Retina (tissue), 1 donor: ENCODE results near the gene PRR5.
"Not testable (repeated sequence)": the region's sequence is repeated elsewhere in the genome, so short reads cannot be mapped to it uniquely, and the experiment has no call there.

Experiments used
- DNase-seq: peaks from one replicate; pipeline ENCODE4 v3.0.0-alpha.2; 2016

Gene PRR5

DNA sequence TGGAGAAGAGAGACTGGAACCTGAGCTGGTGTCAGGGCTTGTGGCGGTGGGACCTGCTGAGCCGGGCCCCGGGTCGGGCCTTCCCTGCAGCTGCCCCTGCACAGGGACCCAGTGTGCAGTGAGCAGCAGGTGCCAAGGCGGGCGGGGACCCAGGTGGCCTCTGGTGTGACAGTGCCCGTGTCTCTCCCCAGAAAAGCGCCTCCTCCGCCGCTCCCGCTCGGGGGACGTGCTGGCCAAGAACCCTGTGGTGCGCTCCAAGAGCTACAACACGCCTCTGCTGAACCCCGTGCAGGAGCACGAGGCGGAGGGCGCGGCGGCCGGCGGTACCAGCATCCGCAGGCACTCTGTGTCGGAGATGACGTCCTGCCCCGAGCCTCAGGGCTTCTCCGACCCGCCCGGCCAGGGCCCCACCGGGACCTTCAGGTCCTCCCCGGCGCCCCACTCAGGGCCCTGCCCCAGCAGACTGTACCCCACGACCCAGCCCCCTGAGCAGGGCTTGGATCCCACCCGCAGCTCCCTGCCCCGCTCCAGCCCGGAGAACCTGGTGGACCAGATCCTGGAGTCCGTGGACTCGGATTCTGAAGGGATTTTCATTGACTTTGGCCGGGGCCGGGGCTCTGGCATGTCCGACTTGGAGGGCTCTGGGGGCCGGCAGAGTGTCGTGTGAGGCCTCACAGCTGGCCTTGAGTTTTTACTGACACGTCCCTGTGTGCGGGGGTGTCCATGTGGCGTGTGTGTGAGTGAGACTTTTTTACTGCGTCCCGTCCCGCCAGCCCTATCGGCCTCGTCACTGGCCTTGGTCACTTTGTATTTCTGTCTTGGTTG, 34.8 kb downstream of the PRR5 start:
- no peak for DNase-seq

DNA sequence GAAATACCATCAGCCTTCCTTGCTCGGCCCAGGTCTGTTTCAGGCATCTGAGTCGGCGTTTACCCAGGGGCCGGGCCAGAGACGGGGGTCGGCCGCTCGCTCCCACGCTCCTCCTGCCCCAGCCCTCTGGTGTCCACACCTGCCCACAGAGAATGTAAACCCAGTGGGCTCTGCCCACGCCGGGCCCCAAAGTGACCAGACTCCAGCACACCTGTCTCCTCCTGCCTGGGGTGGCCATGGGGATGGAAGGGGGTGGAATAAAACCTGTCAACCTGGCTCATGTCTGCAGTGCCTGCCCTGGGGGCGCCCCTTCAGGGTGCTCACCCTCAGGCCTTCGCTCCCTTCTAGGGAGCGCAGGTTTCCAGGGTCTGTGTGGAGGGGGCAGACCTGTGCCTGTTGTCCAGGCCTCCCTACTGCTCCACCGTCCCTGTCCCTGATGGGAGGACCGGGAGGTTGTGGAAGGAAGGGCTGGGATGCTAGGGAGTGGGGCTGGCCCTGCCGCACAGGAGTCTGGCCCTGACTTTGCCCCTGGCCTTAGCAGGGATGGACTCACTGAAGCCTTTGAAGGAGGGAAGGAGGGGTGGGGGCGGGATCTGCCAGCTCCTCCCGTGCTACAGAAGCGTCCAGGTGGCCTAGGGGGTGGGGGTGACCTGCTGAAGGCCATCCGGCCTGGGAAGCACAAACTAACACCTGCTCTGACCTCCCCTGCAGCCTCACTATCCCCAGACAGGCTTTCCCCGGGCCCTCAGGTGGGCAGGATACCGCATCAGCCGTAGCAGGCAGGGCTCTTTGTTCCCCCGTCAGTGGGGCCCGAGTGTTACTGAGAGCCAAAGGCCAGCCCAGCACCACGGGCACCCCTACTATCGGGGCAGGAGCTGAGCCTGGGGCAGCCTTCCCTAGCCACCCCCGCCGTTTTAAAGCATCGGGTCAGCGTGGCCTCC, 35.7 kb downstream of the PRR5 start:
- no peak for DNase-seq

DNA sequence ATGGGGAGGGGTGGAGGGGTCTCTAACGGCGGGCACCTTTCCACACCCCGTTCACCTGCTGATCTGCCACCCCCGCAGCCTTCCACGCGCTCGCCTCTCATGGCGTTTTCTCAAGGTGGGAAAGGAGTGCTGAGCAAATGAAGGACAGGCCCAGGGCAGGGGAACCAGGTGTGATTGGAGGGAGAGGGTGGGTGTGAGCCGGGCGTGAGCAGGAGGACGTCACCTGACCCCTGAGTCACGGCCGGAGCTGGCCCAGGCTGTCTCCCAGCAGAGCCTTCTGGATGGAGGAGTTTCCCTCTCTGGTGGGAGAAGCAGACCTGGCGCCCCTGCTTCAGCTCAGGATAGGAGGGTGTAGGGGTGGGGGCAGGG, 36.3 kb downstream of the PRR5 start:
- no peak for DNase-seq

DNA sequence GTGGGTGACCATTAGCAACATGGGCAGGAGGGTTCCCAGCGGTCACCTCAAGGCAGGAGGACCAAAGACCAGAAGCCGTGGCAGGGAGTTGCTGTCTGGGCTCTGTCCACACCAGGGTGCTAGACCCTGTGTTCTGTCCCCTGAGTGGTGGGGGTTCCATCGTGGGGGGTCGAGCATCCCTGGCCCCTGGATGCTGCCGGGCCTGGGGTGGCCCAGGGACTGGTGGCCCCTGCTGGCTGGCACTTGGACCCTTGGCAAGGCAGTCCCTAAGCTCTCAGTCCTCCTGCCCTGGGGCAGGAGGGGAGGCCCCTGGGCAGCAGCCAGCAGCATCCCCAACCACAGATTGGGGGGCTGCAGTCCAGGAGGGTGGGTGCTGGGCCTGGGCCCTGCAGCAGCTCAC, 37.0 kb downstream of the PRR5 start:
- no peak for DNase-seq

DNA sequence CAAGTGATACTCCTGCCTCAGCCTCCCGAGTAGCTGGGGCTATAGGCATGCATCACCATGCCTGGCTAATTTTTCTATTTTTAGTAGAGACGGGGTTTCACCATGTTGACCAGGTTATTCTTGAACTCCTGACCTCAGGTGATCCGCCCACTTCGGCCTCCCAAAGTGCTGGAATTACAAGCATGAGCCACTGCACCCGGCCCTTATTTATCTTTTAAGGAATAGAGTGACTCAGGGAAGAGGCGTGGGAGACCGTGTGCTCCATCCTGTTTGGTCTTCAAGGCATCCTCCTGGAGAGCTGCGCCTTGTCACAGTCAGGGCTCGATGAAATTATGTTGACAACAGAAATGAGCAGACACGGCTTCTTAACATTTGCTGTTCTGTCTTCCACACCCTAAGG, 37.7 kb downstream of the PRR5 start:
- not testable (repeated sequence) for DNase-seq

DNA sequence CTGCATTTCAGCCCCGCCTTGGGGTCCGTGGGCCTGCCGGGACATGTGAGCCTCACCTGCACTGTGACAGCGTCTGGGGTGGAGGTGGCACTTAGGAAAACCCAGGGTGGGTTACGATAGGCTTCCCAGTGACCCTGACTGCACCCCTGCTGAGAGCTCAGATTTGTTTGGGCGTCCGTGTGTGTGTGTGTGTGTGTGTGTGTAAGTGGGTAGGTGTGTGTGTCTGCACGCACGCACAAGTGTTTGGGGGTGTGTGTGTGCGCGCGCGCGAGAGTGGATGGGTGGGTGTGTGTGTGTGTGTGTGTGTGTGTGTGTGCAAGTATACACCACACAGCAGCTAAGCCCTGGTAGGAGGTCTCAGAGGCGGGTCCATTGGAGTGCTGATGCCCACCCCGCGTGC, 38.3 kb downstream of the PRR5 start:
- no peak for DNase-seq

DNA sequence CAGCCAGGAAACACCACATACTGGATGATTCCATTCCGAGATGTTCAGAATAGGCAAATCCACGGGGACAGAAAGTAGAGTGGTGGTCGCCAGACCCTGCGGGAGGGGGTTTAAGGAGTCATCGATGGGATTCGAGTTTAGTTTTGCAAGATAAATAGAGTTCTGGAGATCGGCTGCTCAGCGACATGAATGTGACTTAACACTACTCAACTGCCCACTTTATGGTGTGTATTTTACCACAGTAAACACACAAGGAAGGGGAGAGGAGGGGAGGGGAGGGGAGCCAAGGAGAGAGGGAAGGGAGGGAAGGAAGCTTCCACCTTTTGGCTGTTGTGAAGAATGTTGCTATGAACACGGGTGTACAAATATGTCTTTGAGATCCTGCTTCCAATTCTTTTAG, 39.9 kb downstream of the PRR5 start:
- DNase-seq = no peak

DNA sequence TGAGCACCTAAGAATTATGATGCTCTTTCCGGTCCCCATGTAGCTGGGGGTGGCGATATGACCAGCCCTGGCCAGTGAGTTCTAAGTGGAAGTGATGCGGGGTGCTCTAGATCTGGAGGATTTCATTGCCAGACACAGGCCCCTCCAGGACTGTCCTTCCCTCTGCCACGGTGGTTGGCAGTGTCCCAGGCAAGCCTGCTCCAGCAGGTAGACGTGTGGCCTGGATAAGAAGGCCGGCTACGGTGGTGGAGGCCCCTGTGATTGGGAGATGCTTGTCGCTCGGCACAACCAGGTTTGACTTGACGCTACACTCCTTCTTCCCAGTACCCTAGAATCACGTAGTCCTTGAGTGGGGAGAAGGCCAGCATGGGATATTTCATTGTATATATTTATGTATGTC, 41.2 kb downstream of the PRR5 start:
- DNase-seq = no peak

DNA sequence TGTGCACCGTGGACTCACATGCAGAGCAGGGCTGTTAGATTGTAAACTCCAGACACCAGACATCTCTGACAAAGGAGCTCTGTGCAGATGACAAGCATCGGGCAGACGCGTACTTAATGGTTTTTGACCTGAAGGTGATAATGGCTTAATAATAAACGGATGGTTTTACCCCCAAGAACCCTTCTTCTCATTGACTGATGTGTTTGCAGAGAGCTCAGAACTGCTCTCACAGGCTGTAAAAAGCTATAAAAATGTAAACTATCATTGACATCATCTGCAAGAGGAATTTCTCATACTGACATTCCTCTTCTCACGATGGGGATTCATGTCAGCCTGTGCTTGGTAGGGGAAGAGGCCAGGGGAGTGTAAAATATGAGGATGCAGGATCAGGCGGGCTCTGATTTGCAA, 41.8 kb downstream of the PRR5 start:
- DNase-seq = no peak

DNA sequence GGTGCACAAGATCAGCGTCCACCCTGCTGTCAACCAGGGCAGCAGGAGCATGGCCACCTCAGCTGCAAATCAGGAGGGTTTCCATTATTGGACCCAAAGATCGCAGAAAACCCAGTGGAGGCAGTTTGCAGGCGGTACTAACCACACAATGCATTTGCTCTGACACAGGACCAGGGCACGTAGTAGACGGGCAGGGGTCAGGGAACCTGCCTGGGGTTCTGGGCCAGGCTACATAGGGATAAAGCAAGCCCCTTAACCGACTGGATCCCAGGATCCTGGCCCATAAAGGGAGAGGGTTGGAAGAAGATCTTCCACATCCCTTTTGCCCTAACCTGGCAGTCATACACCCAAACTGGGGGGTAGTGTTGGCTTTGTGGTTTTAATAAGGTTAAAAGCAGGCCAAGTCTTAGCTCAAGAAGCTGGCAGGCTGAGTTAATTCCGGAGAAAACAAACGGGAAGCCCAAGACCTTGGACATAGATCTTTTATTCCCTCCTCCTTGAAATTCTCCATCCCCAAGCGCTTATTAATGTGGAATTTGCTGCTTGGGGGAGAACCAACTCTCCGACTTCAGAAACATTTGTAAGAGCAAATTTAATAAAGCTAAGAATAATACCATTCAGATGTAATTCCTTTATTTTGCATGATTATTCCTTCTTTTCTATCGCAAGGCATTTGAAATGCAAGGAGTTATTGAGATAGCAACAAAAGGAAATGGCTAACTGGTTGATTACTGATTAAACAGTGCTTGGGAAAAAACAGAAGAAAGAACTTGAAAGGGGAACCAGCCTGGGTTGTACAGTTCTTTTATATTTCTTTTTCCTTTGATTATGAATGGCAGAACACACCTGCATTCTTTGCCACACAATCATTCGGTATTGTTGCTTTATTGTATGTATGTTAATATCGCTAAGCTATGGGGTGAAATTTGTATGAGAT, 44.1 kb downstream of the PRR5 start:
- no peak for DNase-seq

DNA sequence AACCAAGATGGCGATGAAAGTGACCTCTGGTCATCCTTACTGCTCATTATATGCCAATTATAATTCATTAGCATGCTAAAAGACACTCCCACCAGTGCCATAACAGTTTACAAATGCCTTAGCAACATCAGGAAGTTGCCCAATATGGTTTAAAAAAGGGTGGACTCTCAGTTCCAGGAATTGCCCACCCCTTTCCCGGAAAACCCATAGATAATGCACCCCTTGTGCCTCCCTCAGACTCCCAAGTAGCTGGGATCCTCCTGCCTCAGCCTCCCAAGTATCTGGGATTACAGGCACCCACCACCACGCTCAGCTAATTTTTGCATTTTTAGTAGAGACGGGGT, 45.8 kb downstream of the PRR5 start:
- not testable (repeated sequence) for DNase-seq

DNA sequence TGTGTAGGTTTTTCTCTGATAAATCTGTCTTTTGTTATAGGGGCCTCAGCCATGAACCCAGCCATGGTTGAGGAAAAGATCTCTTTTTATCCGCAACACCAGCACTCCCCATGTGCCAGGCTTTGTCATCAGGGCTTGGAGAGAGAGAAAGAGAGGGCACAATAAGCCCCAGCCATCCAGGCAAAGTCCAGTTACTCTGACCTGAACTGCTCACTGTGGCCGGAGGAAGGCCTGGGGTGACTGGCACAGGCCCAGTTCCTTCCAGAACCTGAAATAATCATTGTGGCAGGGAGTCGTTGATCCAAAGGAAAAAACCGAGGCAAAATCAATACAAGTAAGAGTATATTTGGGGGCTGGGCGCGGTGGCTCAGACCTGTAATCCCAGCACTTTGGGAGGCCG, 46.5 kb downstream of the PRR5 start:
- no peak for DNase-seq

DNA sequence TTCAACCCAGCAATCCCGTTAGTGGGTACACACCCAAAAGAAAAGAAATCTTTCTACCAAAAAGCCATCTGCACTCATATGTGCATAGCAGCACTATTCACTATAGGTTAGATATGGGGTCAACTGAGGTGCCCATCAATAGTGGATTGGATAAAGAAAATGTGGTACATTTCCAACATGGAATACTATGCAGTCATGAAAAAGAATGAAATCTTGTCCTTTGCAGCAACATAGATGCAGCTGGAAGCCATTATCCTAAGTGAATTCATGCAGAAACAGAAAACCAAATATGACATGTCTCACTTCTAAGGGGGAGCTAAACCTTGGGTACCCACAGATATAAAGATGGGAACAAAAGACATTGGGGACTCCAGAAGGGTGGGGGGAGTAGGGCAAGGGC, 48.5 kb downstream of the PRR5 start:
- no peak for DNase-seq

DNA sequence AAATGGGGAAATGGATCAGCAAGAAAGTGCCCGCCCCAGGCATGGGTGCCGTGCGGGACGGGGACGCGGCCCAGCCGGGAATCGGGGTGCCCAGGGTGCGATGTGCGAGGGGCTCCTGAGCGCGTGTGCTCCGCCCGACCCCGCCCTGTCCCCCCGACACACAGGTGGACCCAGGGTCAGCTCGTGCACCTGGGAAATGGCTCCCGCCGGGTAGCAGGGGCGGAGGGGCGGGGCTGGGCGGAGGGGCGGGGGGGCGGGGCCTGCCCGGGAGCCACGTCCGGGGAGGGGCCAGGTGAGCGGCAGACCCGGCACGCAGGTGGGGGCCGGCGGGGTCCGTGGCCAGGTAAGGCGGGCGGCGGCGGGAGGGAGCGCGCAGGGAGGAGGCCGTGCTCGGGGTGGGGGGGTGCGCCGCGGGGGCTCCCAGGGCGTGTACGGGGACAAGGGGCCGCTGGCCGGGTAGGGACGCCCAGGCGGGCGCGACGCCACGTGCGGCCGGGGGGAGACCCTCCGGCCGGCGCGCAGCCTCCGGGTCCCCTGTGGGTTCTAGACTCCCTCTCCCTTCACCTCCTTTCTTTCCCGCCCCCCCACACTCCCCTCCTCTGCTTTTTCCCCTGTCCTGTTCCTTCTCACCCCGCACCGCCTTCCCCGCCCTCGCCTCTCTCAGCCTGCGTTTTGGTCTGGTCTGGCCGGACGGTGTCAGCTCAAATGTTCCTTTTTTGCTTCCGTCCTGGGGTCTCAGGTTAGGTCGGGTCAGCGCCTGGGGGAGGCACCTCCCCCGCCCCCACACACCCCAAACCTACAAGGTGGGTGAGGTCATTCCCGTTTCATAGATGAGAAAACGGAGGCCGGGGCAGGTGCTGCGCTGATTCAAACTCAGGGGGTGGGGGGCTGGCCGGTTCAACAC, 50.5 kb downstream of the PRR5 start, which contains the start of gene ARHGAP8:
TSS of gene ARHGAP8 (plus strand) at position 291 of the 904 bp plus-strand sequence. CDS start 33,953 bp downstream, outside the sequence.
- no peak for DNase-seq

DNA sequence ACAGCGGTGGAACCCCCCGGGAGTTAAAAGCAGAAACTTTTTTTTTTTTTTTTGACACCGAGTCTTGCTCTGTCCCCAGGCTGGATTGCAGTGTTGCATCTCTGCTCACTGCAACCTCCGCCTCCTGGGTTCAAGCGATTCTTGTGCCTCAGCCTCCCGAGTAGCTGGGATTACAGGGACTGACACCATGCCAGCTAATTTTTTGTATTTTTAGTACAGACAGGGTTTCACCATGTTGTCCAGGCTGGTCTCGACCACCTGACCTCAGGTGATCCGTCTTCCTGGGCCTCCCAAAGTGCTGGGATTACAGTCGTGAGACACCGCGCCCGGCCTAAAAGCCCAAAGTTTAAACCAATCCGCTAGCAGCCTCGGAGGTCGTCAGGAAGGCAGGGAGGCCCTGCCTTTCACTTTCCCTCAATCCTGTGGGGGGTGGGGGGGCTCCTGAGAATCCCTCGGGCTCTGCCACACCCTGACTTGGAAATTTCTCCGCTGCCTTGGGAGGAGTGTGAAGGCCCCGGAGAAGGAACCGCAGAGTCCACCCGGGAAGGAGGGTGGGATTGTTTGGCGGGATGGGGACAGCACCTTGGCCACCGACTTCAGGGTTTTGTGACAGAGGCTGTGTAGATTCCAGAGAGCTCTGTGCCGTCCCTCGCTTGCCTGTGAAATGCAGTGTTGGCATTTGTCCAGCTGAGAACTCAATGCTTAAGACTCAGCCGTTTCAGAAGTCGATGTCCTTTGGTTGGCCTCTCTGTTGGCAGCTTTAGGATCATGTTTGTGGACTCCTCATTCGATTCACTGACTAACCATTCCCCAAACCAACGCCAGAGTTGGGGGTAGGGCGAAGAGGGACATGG, 51.4 kb downstream of the PRR5 start:
- no peak for DNase-seq

DNA sequence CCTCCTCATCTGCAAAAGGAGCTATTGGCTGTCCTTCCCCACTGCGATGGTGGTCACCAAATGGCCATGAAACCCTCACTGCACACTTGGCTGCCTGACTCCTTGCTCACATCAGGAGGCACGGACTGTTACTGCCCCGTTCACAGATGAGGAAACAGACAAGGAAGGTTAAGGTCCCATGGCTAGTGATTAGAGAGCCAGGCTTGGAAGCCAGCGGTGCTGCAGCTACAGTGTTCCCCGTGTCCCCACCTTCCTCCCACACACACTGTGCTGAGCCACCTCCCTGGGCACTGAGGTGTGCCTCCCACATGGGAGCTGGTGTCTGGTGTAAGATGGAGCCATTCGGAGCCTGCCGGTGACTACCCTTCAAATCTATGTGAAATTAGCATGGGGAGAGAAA, 53.0 kb downstream of the PRR5 start:
- DNase-seq = no peak

DNA sequence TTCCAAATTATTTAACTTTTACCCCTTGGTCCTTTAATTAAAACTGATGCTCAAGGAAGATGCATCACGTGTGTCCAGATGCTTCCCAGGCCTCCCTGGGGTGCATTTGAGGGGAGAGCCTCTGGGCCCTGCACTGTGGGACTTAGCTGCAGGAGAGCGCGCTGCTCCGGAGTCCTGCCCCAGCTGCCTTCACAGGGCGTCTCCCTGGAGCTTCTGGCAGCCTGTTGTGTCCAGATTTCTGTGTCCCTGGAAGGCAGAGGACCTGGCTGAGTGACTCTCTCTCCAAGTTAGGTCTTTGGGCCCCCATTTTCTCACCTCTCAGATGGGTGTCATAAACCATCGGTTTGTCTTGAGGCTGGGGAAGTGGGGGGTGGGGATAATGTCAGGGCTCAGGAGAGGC, 53.4 kb downstream of the PRR5 start:
- no peak for DNase-seq

DNA sequence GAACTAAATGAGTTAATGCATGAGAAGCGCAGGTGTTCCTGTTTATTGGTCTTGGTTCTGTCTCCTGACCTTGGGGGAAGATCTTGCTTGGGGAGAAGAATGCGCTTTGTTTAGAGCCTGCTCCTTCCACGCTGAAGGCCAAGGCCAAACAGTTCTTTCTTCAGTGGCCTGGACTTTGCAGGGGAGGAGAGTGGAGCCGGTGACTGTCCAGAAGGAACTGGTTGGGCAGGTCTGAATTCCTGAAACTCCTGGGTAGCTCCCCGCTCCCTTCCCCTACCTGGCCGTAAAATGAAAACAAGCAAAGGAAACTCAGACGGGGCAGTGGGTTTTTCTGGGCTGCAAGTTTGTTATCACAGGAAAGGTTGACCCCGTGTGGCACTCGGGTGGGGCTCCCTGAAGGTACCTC, 54.0 kb downstream of the PRR5 start:
- DNase-seq = no peak

DNA sequence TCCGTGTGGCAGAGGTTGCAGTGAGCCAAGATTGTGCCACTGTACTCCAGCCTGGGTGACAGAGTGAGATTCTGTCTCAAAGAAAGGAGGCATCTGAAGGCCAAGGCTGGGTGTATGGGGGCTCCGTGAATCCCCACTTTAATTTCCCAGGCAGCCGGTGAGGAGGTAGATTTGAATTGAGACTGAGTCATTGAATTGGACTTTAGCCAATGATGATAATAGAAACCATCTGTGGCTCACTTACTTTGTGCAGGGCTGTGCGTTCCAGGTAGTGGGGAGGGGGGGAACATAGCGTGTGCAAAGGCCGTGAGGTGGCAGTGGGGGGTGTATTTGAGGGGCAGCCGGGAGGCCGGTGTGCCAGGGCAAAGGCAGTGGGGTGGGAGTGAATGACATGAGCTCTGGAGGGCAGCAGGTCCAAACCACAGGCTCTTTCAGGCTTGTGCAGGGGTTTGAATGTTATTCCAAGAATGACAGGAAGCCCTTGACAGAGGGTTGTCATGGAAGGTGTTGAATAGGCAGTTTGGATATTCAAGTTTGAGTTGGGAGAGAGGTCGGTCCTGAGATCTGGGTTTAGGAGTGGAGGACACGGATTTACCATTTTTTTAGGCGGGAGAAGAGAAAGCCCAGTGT, 56.5 kb downstream of the PRR5 start:
- DNase-seq = no peak

DNA sequence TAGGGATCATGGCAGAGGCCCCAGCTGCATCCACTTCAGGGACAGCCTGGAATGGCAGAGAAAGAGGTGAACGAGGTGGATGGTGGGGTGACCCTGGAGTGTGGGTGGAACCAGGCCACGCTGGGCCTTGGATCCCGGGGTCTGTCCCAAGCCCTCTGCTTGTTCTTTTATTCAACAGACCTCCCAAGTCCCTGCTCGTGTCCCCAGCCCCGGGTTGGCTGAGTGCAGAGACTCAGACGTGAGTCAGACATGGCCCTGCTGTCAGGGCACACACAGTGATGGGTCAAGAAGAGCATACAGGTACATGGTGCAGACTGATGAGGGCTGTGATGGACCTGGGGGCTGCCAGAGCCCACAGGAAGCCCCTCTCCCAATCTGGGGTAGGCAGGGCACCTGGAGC, 57.0 kb downstream of the PRR5 start:
- no peak for DNase-seq
